HG03442 (cell line): Measurements from ENCODE around the gene TAS1R1.

Experiments used
- ATAC-seq: cut with Tn5 transposase; IDR thresholded peaks from one replicate; pipeline ENCODE4 v1.9.1; 2021; ENCODE audit warnings: mild to moderate bottlenecking, moderate library complexity; ENCODE audit not compliant: unreplicated experiment

TAS1R1 gene

DNA sequence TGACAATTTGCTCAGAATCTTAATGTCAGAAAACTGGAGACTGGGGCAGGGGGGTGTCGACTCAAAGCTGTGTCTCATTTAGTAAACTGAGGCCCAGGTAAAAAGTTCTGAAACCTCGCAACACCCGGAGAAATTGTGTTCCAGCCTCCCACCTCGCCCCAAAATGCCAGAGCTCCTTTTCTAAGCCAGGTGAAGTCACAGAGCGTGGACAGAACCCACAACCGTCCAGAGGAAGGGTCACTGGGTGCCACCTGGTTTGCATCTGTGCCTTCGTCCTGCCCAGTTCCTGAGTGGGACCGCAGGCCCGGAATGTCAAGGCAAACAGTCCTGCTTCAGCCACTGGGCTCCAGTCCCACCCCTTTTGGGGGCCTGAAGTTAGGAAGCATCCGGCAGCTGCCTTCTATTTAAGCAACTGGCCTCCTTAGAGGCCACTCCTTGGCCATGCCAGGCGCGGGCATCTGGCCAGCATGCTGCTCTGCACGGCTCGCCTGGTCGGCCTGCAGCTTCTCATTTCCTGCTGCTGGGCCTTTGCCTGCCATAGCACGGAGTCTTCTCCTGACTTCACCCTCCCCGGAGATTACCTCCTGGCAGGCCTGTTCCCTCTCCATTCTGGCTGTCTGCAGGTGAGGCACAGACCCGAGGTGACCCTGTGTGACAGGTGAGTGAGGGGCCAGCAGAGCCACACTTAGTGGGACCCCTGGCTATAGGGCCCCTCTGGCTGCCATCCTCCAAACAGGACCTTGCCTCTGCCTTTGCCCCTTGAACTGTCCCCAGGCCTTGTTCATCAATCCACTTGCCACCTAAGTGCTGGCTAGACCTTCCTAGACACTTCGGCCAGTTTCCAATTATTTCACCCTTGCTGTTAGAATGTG is at the start of gene TAS1R1:
TAS1R1 (plus strand) TSS at position 401 of the 872 bp plus-strand sequence; CDS start at position 468, 67 bp downstream.
- ATAC-seq = no peak

DNA sequence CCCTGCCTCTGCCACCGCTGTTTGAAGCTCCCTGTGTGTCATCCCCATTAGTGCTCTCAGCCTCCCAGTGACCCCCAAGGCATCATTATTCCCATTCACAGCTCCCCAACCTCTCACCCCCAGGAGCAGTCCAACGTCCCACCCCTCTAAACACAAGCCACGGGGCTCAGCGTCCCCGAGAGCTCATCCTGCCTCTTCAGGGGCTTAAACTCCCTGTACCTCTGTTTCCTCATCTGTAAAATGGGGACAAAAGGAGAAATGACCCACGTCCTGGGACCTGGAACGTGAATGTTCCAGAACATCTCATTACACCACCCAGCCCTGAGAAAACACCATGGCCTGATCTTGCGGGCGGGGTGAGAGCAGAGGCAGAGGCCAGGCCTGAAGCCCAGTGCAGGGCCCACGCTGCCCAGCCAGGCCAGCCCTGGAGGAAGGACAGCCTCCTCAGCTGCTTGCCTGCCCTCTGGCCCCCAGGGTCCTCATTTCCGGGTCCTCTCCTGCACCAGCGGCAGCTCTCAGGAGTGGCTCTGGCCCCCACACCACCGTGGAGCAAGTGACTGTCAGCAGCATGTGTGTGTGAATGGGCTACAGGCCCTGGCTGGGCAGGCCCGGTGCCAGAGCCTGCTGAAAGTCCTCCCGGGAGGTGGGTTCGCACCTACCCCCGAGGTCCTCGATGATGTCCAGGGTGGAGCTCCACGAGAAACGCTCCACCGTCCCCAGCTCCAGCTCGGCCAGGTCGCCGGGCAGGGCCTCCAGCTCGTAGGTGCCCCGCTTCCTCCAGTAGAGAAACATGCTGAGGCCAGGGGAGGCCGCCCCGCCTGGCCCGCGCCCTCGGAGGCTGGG is 49.5 kb upstream of the TAS1R1 start:
- no peak for ATAC-seq

DNA sequence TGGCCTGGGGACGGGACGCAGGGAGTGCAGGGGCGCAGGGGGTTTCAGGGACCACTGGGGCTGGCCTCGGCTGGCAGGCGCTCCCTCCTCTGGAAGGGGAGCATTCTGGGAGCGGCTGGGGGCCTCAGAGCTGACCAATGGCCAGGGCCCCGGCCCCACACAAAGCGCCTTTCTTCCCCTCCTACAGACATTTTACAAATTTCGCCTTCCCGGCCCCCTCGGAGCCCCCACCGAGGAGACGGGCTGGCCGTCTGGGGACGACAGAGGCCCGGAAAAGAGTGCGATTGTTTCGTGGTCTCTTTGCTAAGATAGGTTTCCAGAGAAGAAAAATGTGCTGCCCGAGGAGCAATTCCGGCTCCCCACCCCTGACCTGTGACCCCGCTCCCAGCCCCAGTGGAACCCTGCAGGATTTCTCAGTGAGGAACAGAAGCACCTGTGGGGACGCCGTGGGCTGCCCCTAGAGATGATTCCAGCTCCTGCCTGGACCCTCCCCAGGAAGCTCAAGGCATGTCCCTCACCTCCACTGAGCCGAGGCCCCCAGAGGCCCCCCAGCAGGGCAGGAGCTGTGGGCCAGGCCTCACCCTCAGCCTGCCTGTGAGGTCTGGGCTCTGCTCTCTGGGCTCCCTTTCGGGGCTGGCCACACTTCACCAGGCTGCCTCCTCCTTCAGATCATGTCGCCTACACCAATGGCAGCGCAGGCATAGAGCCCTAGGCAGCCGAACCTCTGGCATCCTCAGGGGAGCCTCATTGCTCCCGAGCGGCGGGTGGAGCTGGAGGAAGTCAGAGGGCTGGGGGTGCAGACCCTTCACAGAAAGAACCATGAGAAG is 48.7 kb upstream of the TAS1R1 start:
- no peak for ATAC-seq

DNA sequence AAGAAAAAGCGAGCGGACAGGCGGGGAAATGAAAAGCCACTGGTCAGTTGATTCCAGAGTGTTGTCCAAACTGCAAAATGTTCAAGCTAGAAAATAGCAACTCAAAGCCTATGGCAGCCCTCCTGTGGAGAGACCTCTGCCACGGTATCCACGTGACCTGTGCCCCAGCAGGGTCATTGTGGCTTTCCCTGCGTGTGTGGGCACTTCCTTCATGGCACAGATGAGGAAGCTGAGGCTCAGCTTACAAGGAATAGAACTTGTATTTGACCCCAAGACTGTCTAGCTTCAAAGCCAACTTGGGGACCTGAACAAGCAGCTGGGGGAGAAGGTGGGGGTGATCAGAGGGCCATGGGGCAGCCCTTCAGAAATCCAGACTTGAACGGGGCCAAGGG is 48.1 kb upstream of the TAS1R1 start:
- ATAC-seq = no peak

DNA sequence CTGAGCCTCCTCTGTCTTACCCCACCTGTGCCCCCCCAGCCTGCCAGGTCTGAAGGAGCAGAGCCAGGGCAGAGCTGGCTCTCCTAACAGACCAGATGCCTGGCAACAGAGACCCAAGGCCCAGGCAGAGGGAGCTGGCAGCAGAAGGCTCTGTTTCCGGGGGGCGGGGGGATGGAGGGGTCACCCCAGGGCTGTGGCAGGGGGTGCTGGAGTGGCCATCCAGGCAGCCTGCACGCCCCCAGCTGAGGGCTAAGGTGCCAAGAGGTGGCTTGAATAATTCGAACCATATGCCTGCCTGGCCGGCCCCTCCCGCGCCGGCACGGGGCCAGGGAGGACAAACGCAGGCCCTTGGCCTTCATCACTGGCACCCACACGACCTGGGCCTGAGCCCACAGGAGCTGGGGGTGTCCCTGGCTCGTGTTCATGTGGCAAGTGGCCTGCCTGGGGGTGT is 47.6 kb upstream of the TAS1R1 start:
- ATAC-seq = no peak

DNA sequence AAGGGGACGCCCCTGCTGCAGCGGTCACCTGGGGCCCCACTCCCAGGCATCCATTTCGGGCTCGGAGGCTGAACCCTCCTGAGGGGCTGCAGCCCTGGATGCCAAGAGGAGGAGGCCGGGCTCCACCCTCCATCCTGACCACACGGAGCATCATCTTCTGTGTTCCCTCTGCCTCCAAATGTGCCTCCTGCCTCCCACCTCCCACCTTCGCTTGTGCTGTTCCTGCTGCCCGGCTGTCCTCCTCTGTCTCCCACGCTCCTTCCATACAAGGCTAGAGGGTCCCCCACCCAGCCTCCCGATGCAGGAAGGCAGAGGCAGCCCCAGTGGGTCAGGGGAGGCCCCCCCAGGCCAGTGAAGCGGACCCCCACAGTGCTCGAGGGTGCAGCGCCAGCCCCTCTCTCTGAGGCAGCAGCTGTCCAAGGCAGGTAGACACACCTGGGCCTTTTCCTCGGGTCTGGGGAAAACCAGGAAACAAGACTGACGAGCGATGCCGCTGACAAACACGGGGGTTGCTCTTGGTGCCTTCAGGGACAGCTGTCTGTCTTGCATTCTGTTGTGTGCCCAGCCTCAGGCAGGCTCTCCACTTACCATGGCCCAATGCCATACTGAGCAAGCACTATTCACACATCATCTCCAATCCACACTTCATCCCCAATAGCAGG is 46.8 kb upstream of the TAS1R1 start:
- ATAC-seq = no peak

DNA sequence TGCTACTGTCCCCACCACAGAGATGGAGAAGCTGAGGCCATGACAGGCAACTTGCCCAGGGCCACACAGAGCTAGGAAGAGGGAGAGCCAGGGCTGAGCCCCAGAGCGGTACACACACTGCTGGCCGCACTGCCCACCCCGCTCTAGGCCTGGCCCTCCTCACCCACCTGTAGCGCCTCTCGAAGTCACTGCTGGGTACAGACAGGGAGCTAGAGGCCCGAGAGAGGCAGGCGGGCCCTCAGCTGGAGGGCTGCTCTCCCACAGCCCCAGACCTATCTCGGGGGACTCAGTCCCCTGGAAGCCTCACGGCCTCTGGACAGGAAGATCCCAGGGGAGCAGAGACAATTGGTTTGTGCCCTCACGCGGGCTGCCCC is 46.3 kb upstream of the TAS1R1 start:
- ATAC-seq = no peak

DNA sequence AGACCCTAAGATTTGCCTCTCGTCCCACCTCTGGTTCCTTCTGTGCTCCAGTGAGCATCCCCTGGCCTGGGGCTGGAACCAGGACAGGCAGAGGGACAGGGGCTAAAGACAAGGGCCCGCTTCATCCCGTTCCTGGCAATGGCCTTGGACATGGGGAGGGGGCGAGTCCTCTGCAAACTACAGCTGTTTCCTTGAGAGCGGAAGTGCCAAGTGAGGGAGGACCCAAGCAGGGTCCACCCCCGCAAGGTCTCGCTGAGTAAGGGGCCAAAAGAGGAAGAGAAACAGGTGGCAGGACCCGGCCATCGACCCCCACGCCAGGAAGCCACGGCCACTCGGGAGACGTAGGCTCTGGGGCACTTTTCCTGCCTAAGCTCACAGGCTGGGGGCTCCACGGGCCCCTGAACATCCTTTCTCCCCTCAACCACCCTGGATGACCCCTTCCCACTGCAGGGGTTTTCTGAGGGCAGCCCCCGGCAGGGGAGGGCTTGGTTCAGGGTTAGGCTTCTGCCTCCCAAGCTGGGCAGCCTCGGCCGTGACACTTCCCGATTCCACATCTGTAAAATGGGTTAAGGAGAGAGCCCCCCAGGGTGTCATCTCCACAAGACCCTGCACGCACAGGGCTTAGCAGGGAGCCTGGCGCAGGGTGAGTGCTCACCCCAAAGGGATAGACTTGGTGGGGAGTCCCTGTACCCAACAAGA is 45.7 kb upstream of the TAS1R1 start:
- no peak for ATAC-seq

DNA sequence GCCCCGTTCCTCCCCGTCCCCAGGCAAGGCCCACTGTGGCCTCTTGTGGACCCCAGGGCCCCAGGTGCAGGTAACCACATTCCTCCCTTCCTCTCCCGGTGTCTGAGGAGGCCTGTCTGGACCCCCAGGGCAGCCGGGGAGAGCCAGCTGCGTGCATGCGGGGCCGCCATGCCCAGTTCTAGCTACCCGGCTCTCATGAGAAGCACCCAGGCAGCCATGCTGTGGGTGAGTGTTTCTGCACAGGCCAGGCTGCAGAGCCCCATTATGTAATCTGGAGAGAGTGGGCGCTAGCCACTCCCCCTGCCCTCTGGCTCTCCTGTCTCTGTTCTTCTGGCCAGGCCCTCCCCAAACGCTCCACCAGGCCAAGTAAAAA is 45.2 kb upstream of the TAS1R1 start:
- no peak for ATAC-seq

DNA sequence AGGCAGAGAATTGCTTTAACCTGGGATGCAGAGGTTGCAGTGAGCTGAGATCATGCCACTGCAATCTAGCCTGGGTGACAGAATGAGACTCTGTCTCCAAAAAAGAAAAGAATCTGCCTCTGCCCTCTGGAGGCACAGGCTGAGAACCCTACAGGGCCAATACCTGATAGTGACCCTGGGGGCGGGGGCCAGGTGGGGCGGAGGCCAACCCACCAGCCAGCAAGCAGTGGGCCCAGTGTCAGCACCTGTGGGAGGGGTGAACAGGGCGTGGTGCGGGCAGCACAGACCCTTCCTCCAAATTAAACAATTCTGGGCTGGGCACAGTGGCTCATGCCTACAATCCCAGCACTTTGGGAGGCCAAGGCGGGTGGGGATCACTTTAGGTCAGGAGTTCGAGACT is 44.6 kb upstream of the TAS1R1 start:
- no peak for ATAC-seq

DNA sequence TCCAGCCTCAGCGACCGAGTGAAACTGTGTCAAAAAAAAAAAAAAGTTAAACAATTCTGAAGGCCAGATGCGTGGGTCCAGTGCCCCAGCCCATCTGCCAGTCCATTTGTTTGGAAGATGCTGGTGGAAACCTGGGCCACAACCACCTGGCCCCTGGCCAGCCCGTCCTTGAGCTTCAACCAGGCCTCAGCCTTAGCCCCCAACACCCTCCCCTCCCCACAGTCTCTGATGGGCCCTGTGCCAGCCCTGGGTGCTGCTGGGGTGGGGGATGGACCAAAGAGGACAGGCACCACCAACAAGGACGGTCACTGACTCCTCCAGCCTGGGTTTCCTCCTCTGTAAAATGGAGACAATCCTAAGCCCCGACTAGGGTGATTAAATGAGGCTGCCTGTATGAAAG is 44.1 kb upstream of the TAS1R1 start:
- no peak for ATAC-seq

DNA sequence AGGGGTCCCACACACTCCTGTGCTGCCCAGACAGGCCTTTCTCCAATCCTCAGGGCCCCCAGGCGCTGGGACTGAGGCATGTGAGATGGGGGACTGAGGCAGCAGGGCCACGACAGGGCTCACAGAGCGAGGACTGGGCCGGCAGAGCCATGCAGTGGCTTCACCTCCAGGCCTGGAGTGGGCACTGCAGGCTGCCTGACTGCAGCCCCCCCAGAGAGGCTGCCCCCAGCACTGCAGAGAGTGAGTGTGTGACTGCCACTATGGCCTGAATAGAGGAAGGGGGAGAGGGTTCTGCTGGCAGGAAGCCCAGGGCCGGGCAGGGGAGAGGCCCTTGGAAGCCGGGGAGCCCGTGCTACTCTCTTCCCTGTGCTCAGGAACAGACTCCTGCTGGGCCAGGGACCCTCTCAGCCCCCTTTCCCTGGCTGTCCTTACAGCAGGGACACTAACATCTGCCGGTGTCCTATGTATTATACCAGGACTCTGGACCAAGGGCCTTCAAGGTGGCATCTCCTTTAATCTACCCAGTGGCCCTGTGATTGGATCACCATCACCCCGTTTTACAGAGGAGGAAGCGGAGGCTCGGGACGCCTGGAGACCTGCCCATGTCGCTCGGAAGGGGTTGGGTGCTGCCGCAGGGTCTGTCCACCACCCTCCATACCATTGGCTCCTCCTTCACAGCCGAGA is 43.4 kb upstream of the TAS1R1 start:
- ATAC-seq = no peak

DNA sequence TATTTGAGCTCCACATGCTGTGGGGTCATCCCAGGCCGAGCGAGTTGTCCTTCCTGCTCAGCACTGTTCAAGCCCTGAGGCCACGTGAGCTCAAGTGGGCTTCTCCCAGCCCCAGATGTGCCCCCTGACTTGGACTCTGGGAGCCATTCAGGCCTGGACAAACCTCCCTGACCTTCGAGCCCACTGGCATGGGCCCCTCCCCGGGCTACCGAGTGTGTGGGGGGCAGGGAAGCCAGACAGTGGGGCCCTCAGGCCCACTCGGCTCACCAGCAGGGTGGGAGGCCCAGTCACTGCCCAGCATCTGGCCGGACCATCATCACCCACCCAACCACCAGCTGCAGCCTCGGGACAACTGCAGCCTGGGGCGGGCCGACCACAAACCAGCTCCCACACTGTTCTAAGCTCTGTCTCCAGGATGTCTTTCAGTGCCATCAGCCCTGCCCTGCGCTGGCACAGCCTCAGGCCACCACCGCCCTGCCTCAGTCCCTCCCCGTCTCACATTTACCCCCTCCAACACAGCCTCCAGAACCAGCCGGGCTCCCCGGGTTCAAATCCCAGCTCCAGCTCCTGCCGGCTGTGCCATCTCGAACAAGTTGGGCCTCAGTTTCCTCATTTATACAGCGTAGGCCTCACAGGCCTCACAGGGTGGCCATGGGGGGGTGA is 42.7 kb upstream of the TAS1R1 start:
- no peak for ATAC-seq

DNA sequence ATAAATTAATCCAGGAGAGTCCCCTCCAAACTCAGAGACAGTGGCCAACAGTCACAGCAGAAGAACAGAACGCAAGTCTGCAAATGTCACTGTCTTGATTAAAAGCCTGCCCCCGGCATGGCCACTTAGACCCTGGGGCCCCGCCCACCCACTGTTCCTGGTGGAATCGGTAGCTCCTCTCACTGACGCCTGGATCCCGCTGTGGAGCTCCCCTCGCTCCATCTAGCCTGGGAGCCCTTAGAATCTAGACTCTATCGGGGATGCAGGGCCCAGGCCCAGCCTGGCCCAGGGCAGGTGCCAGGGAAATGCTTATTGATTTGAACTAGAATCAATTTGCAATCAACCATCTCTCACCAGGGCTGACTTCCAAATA is 42.2 kb upstream of the TAS1R1 start:
- no peak for ATAC-seq

DNA sequence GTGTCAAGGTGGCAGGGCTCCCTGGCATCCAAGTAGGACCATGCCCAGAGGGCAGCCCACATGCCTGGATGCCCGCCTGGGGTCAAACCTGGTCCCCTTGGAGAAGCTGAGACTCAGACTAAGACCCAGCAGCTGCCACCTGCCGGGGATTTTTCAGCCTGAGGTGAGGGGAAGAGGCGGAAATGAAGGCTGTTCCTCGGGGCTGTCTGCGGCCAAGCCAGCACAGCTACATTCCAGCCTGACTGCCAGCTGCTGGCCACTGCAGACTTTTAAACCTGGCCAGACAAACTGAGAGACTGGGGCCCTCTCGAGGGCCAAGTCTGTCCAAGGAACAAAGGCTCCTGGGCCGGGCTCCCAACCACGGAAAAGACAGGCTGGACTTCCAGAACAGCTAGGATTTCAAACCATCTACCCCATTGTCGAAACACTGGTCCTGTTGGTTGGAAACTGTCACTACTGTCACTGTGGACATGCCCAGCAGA is 41.7 kb upstream of the TAS1R1 start:
- ATAC-seq = no peak

DNA sequence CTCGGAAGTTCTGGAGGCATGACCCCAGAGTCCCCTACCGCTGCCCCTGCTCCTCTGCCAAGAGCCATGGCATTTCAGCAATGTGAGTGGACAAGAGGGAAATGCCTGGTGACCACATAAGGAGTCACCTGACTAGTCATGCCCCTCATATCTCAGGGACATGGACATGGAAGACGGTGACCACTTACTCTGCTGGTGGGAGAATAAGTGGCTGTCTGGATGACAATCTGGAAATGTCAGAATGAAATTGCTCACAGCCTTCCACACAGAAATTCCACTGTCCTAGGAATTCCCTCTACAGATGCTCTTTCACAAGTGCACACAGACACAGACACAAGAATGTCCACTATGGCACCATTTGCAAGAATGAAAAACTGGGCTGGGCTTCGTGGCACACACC is 39.3 kb upstream of the TAS1R1 start:
- no peak for ATAC-seq

DNA sequence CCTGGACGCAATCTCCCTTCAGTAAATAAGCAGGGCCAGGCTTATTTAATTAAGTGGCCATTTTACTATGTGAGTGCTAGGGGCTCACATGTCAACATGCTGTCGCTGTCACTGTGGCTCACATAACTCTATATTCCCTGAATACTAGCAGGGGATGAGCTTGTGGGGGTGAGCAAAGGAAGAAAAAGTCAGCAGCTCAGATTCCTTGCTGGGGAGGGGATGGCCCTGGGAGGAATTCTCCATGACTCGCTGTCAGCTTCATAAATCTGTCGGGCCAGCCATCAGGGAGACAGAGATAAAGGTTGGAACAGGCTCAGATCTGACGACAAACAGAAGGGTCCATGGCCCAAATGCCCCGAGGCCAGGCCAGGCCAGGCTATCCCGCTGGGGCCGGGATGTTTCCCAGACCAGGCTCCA is 37.7 kb upstream of the TAS1R1 start:
- ATAC-seq = no peak

DNA sequence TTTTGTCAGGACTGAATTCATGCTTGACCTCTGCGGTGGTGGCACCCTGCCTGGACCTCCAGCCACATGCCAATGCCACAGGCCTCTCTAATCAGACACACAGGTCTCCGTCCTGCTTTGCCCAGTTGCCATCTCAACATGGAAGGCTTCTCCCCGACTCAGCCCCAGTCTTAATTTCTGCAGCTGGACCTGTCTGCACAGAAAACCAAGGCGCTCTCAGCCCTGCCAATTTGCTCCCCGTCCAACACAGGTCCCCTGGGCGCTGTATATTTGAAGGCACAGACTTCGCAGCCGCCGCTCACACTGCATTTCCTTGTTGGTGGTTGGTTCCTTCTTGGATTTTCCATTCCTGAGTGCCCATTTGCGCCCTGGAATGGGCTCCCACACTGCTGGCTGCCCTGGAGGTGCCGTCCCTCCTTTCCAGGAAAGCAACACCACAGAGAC is 35.6 kb upstream of the TAS1R1 start:
- no peak for ATAC-seq
